GM21825 (cell line): ENCODE results near the gene RNF181.
"Not testable (repeated sequence)": the region's sequence is repeated elsewhere in the genome, so short reads cannot be mapped to it uniquely, and the experiment has no call there.

Experiments used
- ATAC-seq: cut with Tn5 transposase; IDR thresholded peaks from one replicate; pipeline ENCODE4 v1.9.1; 2021; ENCODE audit warnings: mild to moderate bottlenecking, moderate library complexity; ENCODE audit not compliant: unreplicated experiment

Gene RNF181

GRCh38 chr2:85595301-85596025 lies at the start of gene RNF181:
TSS of gene RNF181 (plus strand) at chr2:85595745. CDS start at chr2:85595764, 19 bp downstream.
- ATAC-seq, result peak; percentile 97

GRCh38 chr2:85545780-85546240 lies 49.7 kb upstream of the RNF181 start:
- ATAC-seq, result no peak

- ATAC-seq, result no peak
Observed at GRCh38 chr2:85547089-85547858, 48.3 kb upstream of the RNF181 start.

GRCh38 chr2:85547859-85548607 lies 47.5 kb upstream of the RNF181 start:
- no peak for ATAC-seq

- no peak for ATAC-seq
Observed at GRCh38 chr2:85548608-85548900, 47.0 kb upstream of the RNF181 start.

GRCh38 chr2:85549095-85549494 lies 46.5 kb upstream of the RNF181 start:
- ATAC-seq, result no peak

- ATAC-seq, result no peak
Observed at GRCh38 chr2:85549826-85550225, 45.7 kb upstream of the RNF181 start.

- no peak for ATAC-seq
Observed at GRCh38 chr2:85550486-85550885, 45.1 kb upstream of the RNF181 start.

- peak; percentile 71 for ATAC-seq
Observed at GRCh38 chr2:85551698-85552678, 43.6 kb upstream of the RNF181 start.

- ATAC-seq, result no peak
Observed at GRCh38 chr2:85553184-85553583, 42.4 kb upstream of the RNF181 start.

- ATAC-seq, result no peak
Observed at GRCh38 chr2:85554980-85555612, 40.4 kb upstream of the RNF181 start.

- ATAC-seq, result no peak
Observed at GRCh38 chr2:85557130-85557529, 38.4 kb upstream of the RNF181 start.

- ATAC-seq, result no peak
Observed at GRCh38 chr2:85558160-85558559, 37.4 kb upstream of the RNF181 start.

- ATAC-seq, result not testable (repeated sequence)
Observed at GRCh38 chr2:85560403-85560726, 35.2 kb upstream of the RNF181 start.

GRCh38 chr2:85560812-85561279 lies 34.7 kb upstream of the RNF181 start:
- peak; percentile 12 for ATAC-seq

GRCh38 chr2:85561280-85562212 lies 34.0 kb upstream of the RNF181 start, which contains the start of gene GGCX:
TSS of gene GGCX (minus strand) at chr2:85561493. CDS start at chr2:85561428, 65 bp downstream.
- ATAC-seq, result peak; percentile 91

GRCh38 chr2:85564144-85564563 lies 31.4 kb upstream of the RNF181 start:
- no peak for ATAC-seq

GRCh38 chr2:85566265-85566664 lies 29.3 kb upstream of the RNF181 start:
- no peak for ATAC-seq

- ATAC-seq, result no peak
Observed at GRCh38 chr2:85575739-85576138, 19.8 kb upstream of the RNF181 start.
